Stimulated activated naive CD8-positive, alpha-beta T cell treated with anti-CD3 and anti-CD28 coated beads, Interleukin-15, amount 100 ng/mL, for 72 hours (primary cell): Measurements from ENCODE around the gene CYP4F8.
"Not testable (repeated sequence)": the region's sequence is repeated elsewhere in the genome, so short reads cannot be mapped to it uniquely, and the experiment has no call there.

ENCODE experiments used
- ATAC-seq: fragments of 150-1000 bp; cut with Tn5 transposase; 2 replicates; pipeline ENCODE4 v1.10.0; 2021; ENCODE audit warnings: mild to moderate bottlenecking, moderate library complexity
- DNase-seq, 2 donors: peaks; one replicate each; pipeline ENCODE4 v3.0.0; 2021 to 2022
- H3K27ac Mint-ChIP-seq, 2 donors: one replicate each; pipeline ENCODE4 v1.8.0; 2022; ENCODE audit warnings: mild to moderate bottlenecking in 2 of 2, mixed read lengths in 2 of 2, moderate library complexity in 2 of 2
- H3K27me3 Mint-ChIP-seq: one replicate; pipeline ENCODE4 v1.8.0; 2022; ENCODE audit warnings: mixed read lengths
- H3K4me1 Mint-ChIP-seq: one replicate; pipeline ENCODE4 v1.8.0; 2022; ENCODE audit warnings: mild to moderate bottlenecking, mixed read lengths
- H3K4me3 Mint-ChIP-seq, 2 donors: one replicate each; pipeline ENCODE4 v1.8.0; 2022; ENCODE audit warnings: mild to moderate bottlenecking in 2 of 2, mixed read lengths in 2 of 2, moderate library complexity in 1 of 2
- H3K9me3 Mint-ChIP-seq, 2 donors: one replicate each; pipeline ENCODE4 v1.8.0; 2022; ENCODE audit warnings: mixed read lengths in 2 of 2

The CYP4F8 gene

DNA sequence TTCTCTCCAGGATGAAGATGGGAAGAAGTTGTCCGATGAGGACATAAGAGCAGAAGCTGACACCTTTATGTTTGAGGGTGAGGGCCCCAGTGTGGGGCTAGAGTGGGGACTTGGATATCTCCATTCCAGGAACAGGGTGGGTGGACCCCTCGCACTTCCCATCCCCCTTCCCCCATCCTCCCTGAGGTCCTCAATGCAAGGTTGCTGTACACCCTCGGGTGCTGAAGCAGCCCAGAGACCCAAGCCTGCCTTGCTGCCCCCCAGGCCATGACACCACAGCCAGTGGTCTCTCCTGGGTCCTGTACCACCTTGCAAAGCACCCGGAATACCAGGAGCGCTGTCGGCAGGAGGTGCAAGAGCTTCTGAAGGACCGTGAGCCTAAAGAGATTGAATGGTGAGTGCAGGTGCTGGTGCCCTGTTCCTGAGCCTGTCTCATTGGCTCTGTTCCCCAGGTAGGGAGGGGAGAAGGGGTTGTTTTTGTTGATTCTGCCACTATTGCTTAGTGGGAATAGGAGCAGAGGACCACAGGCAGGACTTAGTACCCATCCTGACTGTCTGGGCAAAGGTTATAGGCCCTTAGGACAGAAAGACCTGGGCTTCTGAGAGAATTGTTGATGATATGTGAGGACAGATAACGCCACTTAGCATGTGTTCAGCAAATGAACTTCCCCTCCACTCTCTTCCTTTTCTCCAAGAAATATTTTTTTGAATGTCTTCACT is 37.7 kb downstream of the CYP4F8 start:
- H3K27ac Mint-ChIP-seq = no peak overlapping the region
- no peak overlapping the region for H3K4me3 Mint-ChIP-seq
- H3K27me3 Mint-ChIP-seq = peaks cover 34% of the 10 kb centered on the region
- no peak for ATAC-seq
- no peak for DNase-seq
- no peaks in the 10 kb centered on the region for H3K9me3 Mint-ChIP-seq
- no peaks in the 10 kb centered on the region for H3K4me1 Mint-ChIP-seq

DNA sequence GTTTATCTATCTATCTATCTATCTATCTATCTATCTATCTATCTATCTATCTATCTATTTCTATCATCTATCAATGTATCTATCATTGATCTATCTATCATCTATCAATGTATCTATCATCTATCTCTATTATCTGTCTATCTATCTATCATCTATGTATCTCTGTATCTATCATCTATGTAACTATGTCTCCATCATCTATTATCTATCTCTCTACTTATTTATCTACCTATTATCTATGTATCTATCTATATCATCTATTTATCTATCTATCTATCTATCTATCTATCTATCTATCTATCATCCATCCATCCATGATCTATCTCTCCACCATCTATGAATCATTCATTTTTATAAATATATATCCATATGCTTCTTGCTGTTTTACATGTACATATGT is 41.4 kb downstream of the CYP4F8 start:
- Mint-ChIP-seq H3K27me3 (peaks cover 42% of the 10 kb centered on the region), H3K4me3 (no peak overlapping the region), H3K27ac (no peak overlapping the region), H3K4me1 (no peaks in the 10 kb centered on the region), H3K9me3 (no peaks in the 10 kb centered on the region)
- DNase-seq (no peak), ATAC-seq (no peak)

DNA sequence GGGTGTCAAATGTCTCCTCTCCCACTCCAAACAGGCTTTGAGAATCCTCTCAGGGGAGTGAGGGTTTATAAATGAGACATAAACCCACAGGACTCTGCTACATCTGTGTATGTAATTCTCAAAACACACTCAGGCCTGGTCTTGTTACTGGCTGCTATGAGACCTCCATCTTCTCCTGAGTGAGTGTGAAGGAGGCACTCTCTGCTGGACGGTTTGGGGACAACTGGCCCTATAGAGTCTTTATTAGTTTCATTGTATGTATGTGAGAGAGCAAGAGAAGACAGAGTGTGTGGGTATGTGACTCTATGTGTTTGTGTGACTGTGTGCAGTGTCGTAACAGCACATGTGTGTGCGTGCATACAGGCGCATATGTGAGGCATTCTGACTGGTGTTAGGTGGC is 48.2 kb downstream of the CYP4F8 start:
- H3K4me3 Mint-ChIP-seq = no peak overlapping the region
- H3K27me3 Mint-ChIP-seq = peaks cover 4% of the 10 kb centered on the region
- no peak for ATAC-seq
- no peak overlapping the region for H3K27ac Mint-ChIP-seq
- H3K9me3 Mint-ChIP-seq = no peaks in the 10 kb centered on the region
- H3K4me1 Mint-ChIP-seq = no peaks in the 10 kb centered on the region
- no peak for DNase-seq

DNA sequence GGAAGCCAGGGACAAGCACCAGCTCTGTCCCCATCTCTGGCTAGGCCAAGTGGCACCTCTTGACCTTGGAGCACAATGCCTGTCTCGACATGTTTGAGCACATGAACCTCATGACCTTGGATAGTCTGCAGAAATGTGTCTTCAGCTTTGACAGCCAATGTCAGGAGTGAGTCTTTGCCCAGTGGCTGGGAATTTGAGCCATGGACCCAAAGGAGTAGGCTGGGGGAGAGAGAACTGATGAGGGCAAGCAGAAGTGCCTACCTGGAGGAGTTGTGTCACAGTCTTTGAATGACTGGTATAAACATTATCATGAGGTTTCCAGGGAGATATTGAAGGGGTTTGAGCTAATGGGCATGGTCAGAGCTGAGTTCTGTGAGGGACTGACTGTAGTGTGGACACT is 51.2 kb downstream of the CYP4F8 start:
- Mint-ChIP-seq H3K27me3 (no peaks in the 10 kb centered on the region), H3K4me3 (no peak overlapping the region), H3K4me1 (no peaks in the 10 kb centered on the region), H3K9me3 (no peaks in the 10 kb centered on the region), H3K27ac (no peak overlapping the region)
- ATAC-seq (no peak), DNase-seq (no peak)

DNA sequence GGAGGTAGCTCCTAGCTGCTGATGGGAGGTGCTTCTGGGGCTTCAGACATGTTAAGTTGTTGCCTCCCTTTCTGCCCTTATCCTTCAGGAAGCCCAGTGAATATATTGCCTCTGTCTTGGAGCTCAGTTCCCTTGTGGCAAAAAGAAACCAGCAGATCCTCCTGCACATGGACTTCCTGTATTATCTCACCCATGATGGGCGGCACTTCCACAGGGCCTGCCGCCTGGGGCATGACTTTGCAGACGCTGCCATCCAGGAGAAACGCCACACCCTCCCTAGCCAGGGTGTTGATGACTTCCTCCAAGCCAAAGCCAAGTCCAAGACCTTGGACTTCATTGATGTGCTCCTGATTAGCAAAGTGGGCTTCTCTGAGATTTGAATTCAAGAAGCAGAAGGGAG is 51.9 kb downstream of the CYP4F8 start:
- Mint-ChIP-seq H3K4me1 (no peaks in the 10 kb centered on the region), H3K27ac (no peak overlapping the region), H3K9me3 (no peaks in the 10 kb centered on the region), H3K27me3 (no peaks in the 10 kb centered on the region), H3K4me3 (no peak overlapping the region)
- ATAC-seq (no peak), DNase-seq (no peak)

DNA sequence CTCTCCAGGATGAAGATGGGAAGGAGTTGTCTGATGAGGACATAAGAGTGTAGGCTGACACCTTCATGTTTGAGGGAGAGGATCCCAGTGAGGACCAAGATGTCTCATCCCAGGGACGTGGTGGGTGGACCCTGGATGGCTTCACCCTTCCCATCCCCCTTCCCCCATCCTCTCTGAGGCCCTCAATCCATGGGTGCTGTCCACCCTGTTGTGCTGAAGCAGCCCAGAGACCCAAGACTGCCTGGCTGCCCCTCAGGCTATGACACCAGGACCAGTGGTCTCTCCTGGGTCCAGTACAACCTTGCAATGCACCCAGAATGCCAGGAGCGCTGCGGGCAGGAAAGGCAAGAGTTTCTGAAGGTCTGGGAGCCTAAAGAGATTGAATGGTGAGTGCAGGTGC is 54.4 kb downstream of the CYP4F8 start:
- no peak for ATAC-seq

DNA sequence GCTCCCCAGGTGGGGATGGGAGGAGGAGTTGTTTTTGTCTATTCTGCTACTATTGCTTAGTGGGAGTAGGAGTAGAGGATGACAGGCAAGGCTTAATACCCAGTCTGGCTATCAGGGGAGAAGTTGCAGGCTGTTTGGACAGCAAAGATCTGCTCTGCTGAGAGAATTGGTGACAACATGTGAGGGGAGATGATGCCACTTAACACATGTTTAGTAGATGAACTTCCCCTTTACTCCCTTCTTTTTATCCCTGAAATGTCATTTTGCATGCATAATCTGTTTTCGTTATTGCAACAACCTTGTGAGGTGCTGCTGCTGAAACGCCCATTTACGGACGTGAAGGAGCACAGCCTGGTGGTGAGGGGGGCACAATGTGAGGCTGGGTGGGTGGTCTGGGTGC is 54.9 kb downstream of the CYP4F8 start:
- Mint-ChIP-seq H3K27me3 (no peaks in the 10 kb centered on the region), H3K4me3 (no peak overlapping the region), H3K9me3 (peaks cover 0 to 6% of the 10 kb centered on the region in 2 donors), H3K27ac (peak overlapping the region in 1 of 2 donors; percentile 52), H3K4me1 (peaks cover 16% of the 10 kb centered on the region)
- DNase-seq (no peak), ATAC-seq (no peak)

More for the DNA sequence above, 54.4 kb downstream of the CYP4F8 start:
- Mint-ChIP-seq H3K9me3 (peaks cover 0 to 3% of the 10 kb centered on the region in 2 donors), H3K27ac (no peak overlapping the region), H3K27me3 (no peaks in the 10 kb centered on the region), H3K4me3 (no peak overlapping the region), H3K4me1 (peaks cover 16% of the 10 kb centered on the region)
- no peak for DNase-seq

DNA sequence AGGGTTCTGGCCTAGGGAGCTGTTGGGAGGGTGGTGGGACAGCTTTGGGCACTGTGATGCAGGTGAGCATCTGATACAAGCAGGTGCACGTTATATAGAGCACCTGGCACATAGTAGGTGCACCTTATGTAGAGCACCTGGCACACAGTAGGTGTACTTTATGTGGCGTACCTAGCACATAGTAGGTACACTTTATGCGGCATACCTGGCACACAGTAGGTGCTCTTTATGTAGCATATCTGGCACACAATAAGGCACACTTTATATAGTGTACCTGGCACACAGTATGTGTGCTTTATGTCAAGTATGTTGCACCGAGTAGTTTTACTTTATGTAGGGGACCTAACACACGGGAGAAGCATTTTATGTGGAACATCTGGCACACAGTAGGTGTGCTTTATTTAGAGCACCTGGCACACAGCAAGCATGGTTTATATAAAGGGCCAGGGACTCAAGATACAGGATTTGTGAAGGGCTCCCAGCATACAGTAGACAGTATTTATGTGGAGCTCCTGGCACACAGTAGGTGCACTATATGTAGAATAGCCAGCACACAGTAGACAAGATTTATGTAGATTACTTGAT is 56.3 kb downstream of the CYP4F8 start:
- DNase-seq = no peak
- H3K4me3 Mint-ChIP-seq = no peak overlapping the region
- ATAC-seq = no peak
- peaks cover 0 to 6% of the 10 kb centered on the region in 2 donors for H3K9me3 Mint-ChIP-seq
- no peaks in the 10 kb centered on the region for H3K27me3 Mint-ChIP-seq
- H3K27ac Mint-ChIP-seq = no peak overlapping the region
- H3K4me1 Mint-ChIP-seq = peaks cover 16% of the 10 kb centered on the region

DNA sequence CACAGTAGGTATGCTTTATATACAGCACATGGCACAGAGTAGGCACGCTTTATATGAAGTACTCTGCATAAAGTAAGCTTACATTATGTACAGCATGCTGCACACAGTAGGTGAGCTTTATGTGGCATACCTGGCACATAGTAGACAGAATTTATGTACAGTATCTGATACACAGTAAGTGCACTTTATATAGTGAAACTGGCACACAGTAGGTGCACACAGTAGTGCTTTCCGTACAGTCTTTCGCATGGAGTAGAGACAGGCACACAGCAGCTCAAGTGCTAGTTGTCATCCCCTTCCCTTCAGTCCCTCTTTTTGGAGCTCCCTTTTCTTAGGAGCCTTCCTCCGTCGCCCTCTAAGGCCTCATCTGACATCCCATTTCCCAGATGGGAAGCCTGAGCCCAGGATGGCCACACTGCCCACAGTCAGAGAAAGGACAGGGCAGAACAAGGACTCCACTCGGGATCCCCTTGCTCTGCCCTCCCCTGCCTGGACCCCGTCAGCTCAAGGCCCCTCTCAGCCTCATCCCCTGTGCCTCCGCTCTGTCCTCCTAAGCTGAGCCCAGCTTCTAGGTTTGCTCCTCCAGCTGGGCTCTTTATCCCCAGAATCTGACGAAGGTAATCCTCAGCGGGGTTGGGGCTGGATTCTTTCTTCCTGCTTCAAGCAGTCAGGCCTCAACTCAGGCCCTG is 57.0 kb downstream of the CYP4F8 start:
- Mint-ChIP-seq H3K27me3 (no peaks in the 10 kb centered on the region), H3K27ac (no peak overlapping the region), H3K4me3 (no peak overlapping the region), H3K4me1 (peaks cover 16% of the 10 kb centered on the region), H3K9me3 (peaks cover under 1 to 6% of the 10 kb centered on the region in 2 donors)
- DNase-seq = no peak
- ATAC-seq = no peak

DNA sequence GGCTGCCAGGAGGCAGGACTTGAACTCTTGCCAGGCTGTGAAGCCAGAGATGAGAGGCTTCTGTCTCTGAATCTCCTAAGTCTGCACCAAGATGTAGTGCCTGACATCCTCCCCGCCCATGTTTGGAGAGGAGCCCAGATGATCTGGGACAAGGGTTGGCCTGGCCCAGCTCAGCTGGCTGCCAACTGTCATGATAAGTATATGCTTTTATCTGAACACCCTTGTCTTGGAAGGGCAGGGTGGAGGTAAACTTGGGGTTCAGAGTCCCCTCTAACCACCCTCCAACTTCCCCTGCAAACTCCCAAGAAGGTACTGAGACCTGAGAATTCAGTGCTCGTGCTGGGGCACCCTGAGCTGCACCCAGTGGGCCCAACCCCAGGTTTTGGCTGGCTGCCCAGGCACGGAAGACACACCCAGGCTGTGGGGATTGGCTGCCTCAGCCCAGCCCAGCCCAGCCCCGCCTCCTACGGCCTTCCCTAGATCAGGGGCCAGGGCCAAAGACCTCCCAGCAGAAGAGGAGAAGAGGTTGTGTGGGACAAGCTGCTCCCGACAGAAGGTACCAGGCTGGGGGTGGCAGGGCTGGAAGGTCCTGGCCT is 57.7 kb downstream of the CYP4F8 start, which contains the start of gene CYP4F12:
TSS of gene CYP4F12 (plus strand) at position 508 of the 596 bp plus-strand sequence. CDS start 443 bp downstream, outside the sequence.
- Mint-ChIP-seq H3K9me3 (peaks cover 7 to 10% of the 10 kb centered on the region in 2 donors), H3K4me3 (peak within 1 kb of the TSS in 1 of 2 donors; percentile 22), H3K27me3 (no peaks in the 10 kb centered on the region), H3K27ac (peak within 1 kb of the TSS in 1 of 2 donors; percentile 84), H3K4me1 (peaks cover 16% of the 10 kb centered on the region)
- peak in 1 of 2 donors; percentile 16 for DNase-seq
- peak; percentile 67 for ATAC-seq

DNA sequence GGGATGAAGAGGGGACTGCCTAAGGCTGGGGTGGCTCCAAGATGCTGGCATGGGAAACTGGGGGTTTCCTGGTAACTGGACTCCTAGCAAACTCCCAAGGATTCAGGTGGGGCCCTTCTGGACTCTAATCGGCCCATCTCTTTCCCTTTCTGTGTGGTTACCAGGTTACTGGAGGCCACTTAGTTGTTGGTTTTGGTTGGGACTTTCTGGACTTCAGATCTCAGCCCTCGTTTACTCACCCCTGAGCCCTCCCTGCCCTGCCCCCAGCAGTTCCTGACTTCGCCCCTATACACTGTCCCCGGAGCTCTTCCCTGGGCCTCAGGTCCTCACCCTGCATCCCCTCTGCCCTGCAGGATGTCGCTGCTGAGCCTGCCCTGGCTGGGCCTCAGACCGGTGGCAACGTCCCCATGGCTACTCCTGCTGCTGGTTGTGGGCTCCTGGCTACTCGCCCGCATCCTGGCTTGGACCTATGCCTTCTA is 58.2 kb downstream of the CYP4F8 start:
- no peaks in the 10 kb centered on the region for H3K27me3 Mint-ChIP-seq
- H3K27ac Mint-ChIP-seq = no peak overlapping the region
- H3K4me3 Mint-ChIP-seq = peak overlapping the region in 1 of 2 donors; percentile 22
- ATAC-seq = peak; percentile 83
- H3K4me1 Mint-ChIP-seq = peaks cover 16% of the 10 kb centered on the region
- H3K9me3 Mint-ChIP-seq = peaks cover 12 to 15% of the 10 kb centered on the region in 2 donors
- no peak for DNase-seq

DNA sequence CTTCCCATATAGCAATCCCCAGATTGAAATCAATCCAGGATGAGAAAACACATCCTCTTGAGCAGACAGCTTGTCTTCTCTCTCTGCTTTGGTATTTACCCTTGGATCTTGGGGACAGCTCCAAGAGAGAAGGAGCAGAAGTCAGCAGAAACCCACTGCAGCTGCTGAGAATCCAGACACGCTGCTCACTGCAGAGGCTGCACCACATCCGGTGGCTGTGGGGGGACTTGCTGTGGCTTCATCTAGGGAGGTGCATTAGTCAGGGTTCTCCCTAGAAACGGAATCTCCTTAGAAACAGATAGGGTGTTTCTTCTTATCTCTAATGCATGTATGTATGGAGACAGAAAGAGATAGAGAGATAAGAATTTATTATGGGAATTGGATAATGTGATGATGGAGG is 60.5 kb downstream of the CYP4F8 start:
- peak; percentile 50 for ATAC-seq
- no peak overlapping the region for H3K27ac Mint-ChIP-seq
- H3K4me1 Mint-ChIP-seq = peaks cover 16% of the 10 kb centered on the region
- no peak overlapping the region for H3K4me3 Mint-ChIP-seq
- no peak for DNase-seq
- no peaks in the 10 kb centered on the region for H3K27me3 Mint-ChIP-seq
- peaks cover 13 to 15% of the 10 kb centered on the region in 2 donors for H3K9me3 Mint-ChIP-seq

DNA sequence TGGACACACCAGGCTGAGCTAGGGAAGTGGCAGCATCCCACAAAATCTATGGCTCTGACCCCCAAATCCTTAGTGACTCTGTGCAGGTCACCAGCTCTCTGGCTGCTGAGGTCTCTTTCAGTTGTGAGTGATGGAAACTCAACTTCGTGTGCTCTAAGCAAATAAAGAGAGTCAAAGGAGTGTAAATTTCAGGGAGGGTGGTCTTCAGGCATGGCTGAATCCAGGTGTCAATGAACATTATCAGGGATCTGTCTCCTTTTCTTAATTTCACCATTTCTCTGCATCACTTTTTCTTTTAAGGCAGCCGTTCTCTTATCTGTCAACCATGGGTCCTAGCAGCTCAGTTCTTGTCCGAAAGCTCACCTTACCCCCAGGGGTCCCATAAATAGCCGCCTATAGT is 64.1 kb downstream of the CYP4F8 start:
- ATAC-seq = no peak
- H3K9me3 Mint-ChIP-seq = peaks cover 13 to 15% of the 10 kb centered on the region in 2 donors
- DNase-seq = no peak
- no peaks in the 10 kb centered on the region for H3K4me1 Mint-ChIP-seq
- H3K27me3 Mint-ChIP-seq = peaks cover 3% of the 10 kb centered on the region
- H3K4me3 Mint-ChIP-seq = no peak overlapping the region
- H3K27ac Mint-ChIP-seq = no peak overlapping the region

DNA sequence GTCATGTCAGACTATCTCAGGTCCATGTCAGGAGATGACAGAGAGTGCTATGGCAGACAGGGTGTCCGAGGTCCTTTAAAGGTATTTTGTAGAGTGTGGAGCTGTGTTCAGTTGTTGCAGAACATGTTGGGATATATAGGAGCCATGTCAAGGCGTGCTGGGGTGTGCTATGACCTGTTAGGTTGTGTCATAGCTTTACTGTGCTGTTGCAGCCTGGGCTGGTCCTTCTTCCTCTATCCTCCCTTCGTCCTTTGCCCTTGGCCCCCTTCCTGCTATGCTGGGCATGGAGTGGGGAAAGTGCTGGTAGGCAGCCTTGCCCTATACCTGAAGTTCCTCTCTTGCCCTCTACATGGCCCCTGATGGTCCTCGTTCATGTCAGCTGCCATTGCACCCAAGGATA is 64.8 kb downstream of the CYP4F8 start:
- not testable (repeated sequence) for H3K4me1 Mint-ChIP-seq, ATAC-seq, DNase-seq, H3K27ac Mint-ChIP-seq, H3K4me3 Mint-ChIP-seq
- Mint-ChIP-seq H3K9me3 (peaks cover 14 to 19% of the 10 kb centered on the region in 2 donors), H3K27me3 (peaks cover 10% of the 10 kb centered on the region)
